Stomach (tissue), 4 donors: ENCODE results near the gene ADAMTSL4.

Experiments used
- CTCF ChIP-seq, 7 experiments: fragments of 450-650 bp in 4 of 7; fragments of 200-600 bp in 3 of 7; sonication (generic) in 3 of 7; IDR thresholded peaks; one replicate each; pipeline ENCODE4 v1.5.1; 2016 to 2019; ENCODE audit warnings: antibody characterized with exemption in 7 of 7, control low read depth in 2 of 7, mild to moderate bottlenecking in 1 of 7
- EP300 ChIP-seq: sonication (generic); formaldehyde crosslinking; IDR thresholded peaks from one replicate; pipeline ENCODE4 v1.6.1; 2017; ENCODE audit warnings: antibody characterized with exemption
- POLR2A ChIP-seq, 4 donors: fragments of 450-650 bp; IDR thresholded peaks; one replicate each; pipeline ENCODE4 v1.6.1; 2016; ENCODE audit warnings: antibody characterized with exemption in 4 of 4, control low read depth in 2 of 4, mild to moderate bottlenecking in 1 of 4, moderate library complexity in 1 of 4

- TF ChIP-seq POLR2A (IDR thresholded peaks at IDR 0.05) (no peak), CTCF (IDR thresholded peaks at IDR 0.05) (no peak), EP300 (no peak)
These were observed at the start of gene ADAMTSL4 for GRCh38 chr1:150548632-150549495.
